PC-9 (cell line): Measurements from ENCODE around the gene DUSP22. TPM values are rescaled to one million over a fixed set of nuclear protein-coding genes. Genes with fewer than 3 reads are reported as not detected.

Experiments
- BruUV-seq: library from RNA; stranded (reverse); fragments of 400-500 nt; replicated peaks from 2 replicates; lab custom pipeline; 2021; lab: Mats Ljungman, UMichigan
- CTCF ChIA-PET: fragments of 300-600 bp; sonication (Branson Sonifier 250); formaldehyde crosslinking; loops from one replicate; lab custom pipeline; 2022; ENCODE audit warnings: antibody characterized with exemption; lab: Charles Lee
- POLR2A ChIA-PET: fragments of 300-600 bp; sonication (Branson Sonifier 250); formaldehyde crosslinking; loops from one replicate; lab custom pipeline; 2022; ENCODE audit warnings: antibody characterized with exemption; ENCODE audit not compliant: unreplicated experiment; lab: Charles Lee
- DNase-seq, 2 experiments: peaks; one replicate each; pipeline versions ENCODE4 v3.0.0 to v3.0.0-alpha.2; 2015 to 2022; ENCODE audit warnings: mixed read lengths in 1 of 2
- H2AFZ ChIP-seq: fragments of 200-600 bp; sonication (generic); 2 replicates; pipeline ENCODE4 v1.8.1; 2017; ENCODE audit warnings: antibody characterized with exemption
- H3F3A ChIP-seq: fragments of 200-600 bp; sonication (generic); 2 replicates; pipeline ENCODE4 v1.8.1; 2017; ENCODE audit warnings: antibody characterized with exemption, mild to moderate bottlenecking, low read depth; ENCODE audit not compliant: insufficient read depth
- H3K27ac ChIP-seq: fragments of 200-600 bp; sonication (generic); 2 replicates; pipeline ENCODE4 v1.6.1; 2016; ENCODE audit warnings: mixed run types
- H3K27me3 ChIP-seq: fragments of 200-600 bp; sonication (generic); 2 replicates; pipeline ENCODE4 v1.6.1; 2016; ENCODE audit warnings: low read depth, mixed run types; ENCODE audit not compliant: insufficient read depth
- H3K36me3 ChIP-seq: fragments of 200-600 bp; sonication (generic); 2 replicates; pipeline ENCODE4 v1.6.1; 2016; ENCODE audit warnings: low read depth, mixed run types
- H3K4me1 ChIP-seq: fragments of 200-600 bp; sonication (generic); replicated peaks from 2 replicates; pipeline ENCODE4 v1.6.1; 2016; ENCODE audit warnings: mixed run types; ENCODE audit not compliant: insufficient read depth
- H3K4me2 ChIP-seq: fragments of 200-600 bp; sonication (generic); 2 replicates; pipeline ENCODE4 v1.6.1; 2017; ENCODE audit warnings: mixed run types
- H3K4me3 ChIP-seq: fragments of 200-600 bp; sonication (generic); 2 replicates; pipeline ENCODE4 v1.6.1; 2016; ENCODE audit warnings: mixed run types
- H3K79me2 ChIP-seq: fragments of 200-600 bp; sonication (generic); 2 replicates; pipeline ENCODE4 v1.6.1; 2017; ENCODE audit warnings: low read depth, mixed run types
- H3K9me2 ChIP-seq: fragments of 200-600 bp; sonication (generic); 2 replicates; pipeline ENCODE4 v1.8.1; 2017; ENCODE audit warnings: mild to moderate bottlenecking; ENCODE audit not compliant: insufficient read depth
- H3K9me3 ChIP-seq: fragments of 200-600 bp; sonication (generic); 2 replicates; pipeline ENCODE4 v1.8.1; 2016; ENCODE audit warnings: low read depth; ENCODE audit not compliant: insufficient read depth
- H4K20me1 ChIP-seq: fragments of 200-600 bp; sonication (generic); 2 replicates; pipeline ENCODE4 v1.8.1; 2017; ENCODE audit not compliant: insufficient read depth
- CTCF ChIP-seq: fragments of 200-600 bp; sonication (generic); conservative IDR thresholded peaks from 2 replicates; pipeline ENCODE4 v1.6.1; 2017; ENCODE audit warnings: mixed run types, antibody characterized with exemption, mild to moderate bottlenecking, moderate library complexity
- EZH2 ChIP-seq: fragments of 200-600 bp; sonication (generic); IDR thresholded peaks from 2 replicates; pipeline ENCODE4 v1.8.0; 2017; ENCODE audit warnings: antibody characterized with exemption, low read depth
- intact Hi-C: fragments of 100-400 bp; cut with micrococcal nuclease; formaldehyde crosslinking; loops from one replicate; pipeline ENCODE4 v1.10.0; 2022; ENCODE audit not compliant: unreplicated experiment
- total RNA-seq: library from RNA; stranded (reverse); gene quantifications from 2 replicates; pipeline ENCODE4 v1.2.3, GENCODE V29; 2021

The DUSP22 gene
- total RNA-seq, 1 experiment from 2014 or later = 25.5 TPM

GRCh38 chr6:317060-317447 lies 24.8 kb downstream of the DUSP22 start:
- DNase-seq = no peak
- H3K9me3 ChIP-seq = no peaks in the 10 kb centered on the region
- H4K20me1 ChIP-seq = no peaks in the 10 kb centered on the region
- H3K4me2 ChIP-seq = no peak overlapping the region
- H2AFZ ChIP-seq = no peak overlapping the region
- H3F3A ChIP-seq = no peaks in the 10 kb centered on the region
- H3K9me2 ChIP-seq = no peaks in the 10 kb centered on the region
- H3K27me3 ChIP-seq = peaks cover 91% of the 10 kb centered on the region
- no peaks in the 10 kb centered on the region for H3K36me3 ChIP-seq
- POLR2A ChIA-PET = no interaction called here
- no peaks in the 10 kb centered on the region for H3K79me2 ChIP-seq
- CTCF ChIA-PET = no interaction called here
- no peaks in the 10 kb centered on the region for H3K4me1 ChIP-seq
- intact Hi-C loops = no loop called here
- TF ChIP-seq CTCF = no peak
- TF ChIP-seq EZH2 = no peak
- no TSS peak for BruUV-seq
- no peak overlapping the region for H3K27ac ChIP-seq
- H3K4me3 ChIP-seq = no peak overlapping the region

GRCh38 chr6:317448-318144 lies 25.3 kb downstream of the DUSP22 start:
- H3K9me2 ChIP-seq = no peaks in the 10 kb centered on the region
- no peaks in the 10 kb centered on the region for H3K4me1 ChIP-seq
- intact Hi-C loops = no loop called here
- no peak overlapping the region for H3K4me3 ChIP-seq
- no peak overlapping the region for H3K4me2 ChIP-seq
- DNase-seq = no peak
- no peaks in the 10 kb centered on the region for H4K20me1 ChIP-seq
- no peaks in the 10 kb centered on the region for H3K36me3 ChIP-seq
- H3K27ac ChIP-seq = no peak overlapping the region
- H3K79me2 ChIP-seq = no peaks in the 10 kb centered on the region
- H2AFZ ChIP-seq = no peak overlapping the region
- H3K27me3 ChIP-seq = peaks cover 91% of the 10 kb centered on the region
- ChIA-PET POLR2A (no interaction called here), CTCF (no interaction called here)
- H3F3A ChIP-seq = no peaks in the 10 kb centered on the region
- BruUV-seq = no TSS peak
- H3K9me3 ChIP-seq = no peaks in the 10 kb centered on the region
- no peak for TF ChIP-seq EZH2
- no peak for TF ChIP-seq CTCF

GRCh38 chr6:318243-318890 lies 26.1 kb downstream of the DUSP22 start:
- H3K79me2 ChIP-seq = no peaks in the 10 kb centered on the region
- ChIA-PET POLR2A (no interaction called here), CTCF (no interaction called here)
- no peak for TF ChIP-seq CTCF
- TF ChIP-seq EZH2 = no peak
- no peaks in the 10 kb centered on the region for H3K4me1 ChIP-seq
- H3F3A ChIP-seq = no peaks in the 10 kb centered on the region
- no TSS peak for BruUV-seq
- intact Hi-C loops = no loop called here
- H3K9me2 ChIP-seq = no peaks in the 10 kb centered on the region
- no peaks in the 10 kb centered on the region for H3K9me3 ChIP-seq
- peaks cover 90% of the 10 kb centered on the region for H3K27me3 ChIP-seq
- H4K20me1 ChIP-seq = no peaks in the 10 kb centered on the region
- no peak overlapping the region for H3K27ac ChIP-seq
- no peak for DNase-seq
- H3K36me3 ChIP-seq = no peaks in the 10 kb centered on the region
- H3K4me3 ChIP-seq = no peak overlapping the region
- no peak overlapping the region for H2AFZ ChIP-seq
- H3K4me2 ChIP-seq = no peak overlapping the region
